ENCODE results near the gene MRPL47. TPM values are rescaled to one million over a fixed set of nuclear protein-coding genes. Genes with fewer than 3 reads are reported as not detected.

MRPL47 gene
- total and polyA plus RNA-seq, 2 of the 13 experiments (the other 11 are each of a cell fraction or from before 2014, with no cell fraction given) = 36.1 to 83.8 TPM

GRCh38 chr3:179653096-179653797 lies 48.8 kb upstream of the MRPL47 start (continued):
- TF ChIP-seq ZNF484 (CRISPR knock-in tag; IDR thresholded peaks at IDR 0.05; ENCODE audit: borderline replicate concordance, low read depth) (0 out of 2 replicates have a peak, but pooled peaks have one; percentile 42), ZNF570 (CRISPR knock-in tag; IDR thresholded peaks at IDR 0.05; ENCODE audit: borderline replicate concordance) (no peak), ZNF710 (CRISPR knock-in tag; IDR thresholded peaks at IDR 0.05; ENCODE audit: borderline replicate concordance) (peak; percentile 62; the same call in 1 of the 2 replicates), ZNF883 (CRISPR knock-in tag; IDR thresholded peaks at IDR 0.05; ENCODE audit: not compliant biosample characterization) (no peak), ZNF839 (CRISPR knock-in tag; IDR thresholded peaks at IDR 0.05; ENCODE audit: borderline replicate concordance) (no peak), ZNF556 (CRISPR knock-in tag; IDR thresholded peaks at IDR 0.05; ENCODE audit: borderline replicate concordance) (no peak; the same call in 1 of the 2 replicates), NAIF1 (CRISPR knock-in tag; IDR thresholded peaks at IDR 0.05; ENCODE audit: borderline replicate concordance) (no peak), ZNF124 (CRISPR knock-in tag; IDR thresholded peaks at IDR 0.05) (no peak), ZNF737 (CRISPR knock-in tag; IDR thresholded peaks at IDR 0.05; ENCODE audit: borderline replicate concordance) (no peak), GLMP (CRISPR knock-in tag; IDR thresholded peaks at IDR 0.05; ENCODE audit: borderline replicate concordance) (no peak), GABPB1 (CRISPR knock-in tag; IDR thresholded peaks at IDR 0.05) (peak; percentile 50; the same call in 1 of the 2 replicates), MLLT10 (CRISPR knock-in tag; IDR thresholded peaks at IDR 0.05) (no peak), ZBTB33 (CRISPR knock-in tag; IDR thresholded peaks at IDR 0.05) (no peak), BATF2 (CRISPR knock-in tag; IDR thresholded peaks at IDR 0.05) (no peak), MIER2 (CRISPR knock-in tag; IDR thresholded peaks at IDR 0.05) (no peak), ARNT2 (CRISPR knock-in tag; IDR thresholded peaks at IDR 0.05; ENCODE audit: low read depth) (no peak), ZNF331 (CRISPR knock-in tag; IDR thresholded peaks at IDR 0.05) (peak; percentile 53), KLF11 (CRISPR knock-in tag; IDR thresholded peaks at IDR 0.05) (no peak), ZNF788 (CRISPR knock-in tag; IDR thresholded peaks at IDR 0.05; ENCODE audit: borderline replicate concordance) (no peak; the same call in 1 of the 2 replicates), U2AF1 (optimal IDR thresholded peaks at IDR 0.05; ENCODE audit: low read depth, low read length) (peak; percentile 47), ZBTB46 (CRISPR knock-in tag; IDR thresholded peaks at IDR 0.05; ENCODE audit: borderline replicate concordance) (no peak), HDAC2 (CRISPR knock-in tag; IDR thresholded peaks at IDR 0.05) (no peak)
